ENCODE measurements around the gene CFAP20DC.

GRCh38 chr3:58722561-58722960 is 327.3 kb downstream of the CFAP20DC start:
- TF ChIP-seq CTCF (IDR thresholded peaks at IDR 0.05 in 2 of 3, conservative IDR thresholded peaks at IDR 0.05 in 1 of 3; ENCODE audit: borderline replicate concordance in 1 of 3, insufficient read depth in 1 of 3, low read depth in 2 of 3, low read length in 2 of 3), result no peak
- TF ChIP-seq ZNF274 (IDR thresholded peaks at IDR 0.05; ENCODE audit: low read depth, low read length), result no peak
- TF ChIP-seq POLR2A (IDR thresholded peaks at IDR 0.05; ENCODE audit: borderline replicate concordance, extremely low read depth, insufficient read depth, insufficient read length), result no peak
- no peak for TF ChIP-seq EZH2 (IDR thresholded peaks at IDR 0.05)
- no peak for TF ChIP-seq SIN3A (IDR thresholded peaks at IDR 0.05; ENCODE audit: low read depth)

Measured in HCT116 (cell line).